NCI-H128 (cell line): ENCODE measurements around the gene SYNPO2.

Experiments
- DNase-seq: peaks from one replicate; lab custom pipeline; 2025; ENCODE audit not compliant: unreplicated experiment; lab: John Stamatoyannopoulos, UW

Gene SYNPO2

GRCh38 chr4:119103263-119103662 is 214.6 kb downstream of the SYNPO2 start:
- DNase-seq, result no peak

GRCh38 chr4:119104644-119105273 is 216.1 kb downstream of the SYNPO2 start:
- DNase-seq, result no peak

- DNase-seq, result no peak
Measured at GRCh38 chr4:119105605-119106004, 217.0 kb downstream of the SYNPO2 start.

DNA sequence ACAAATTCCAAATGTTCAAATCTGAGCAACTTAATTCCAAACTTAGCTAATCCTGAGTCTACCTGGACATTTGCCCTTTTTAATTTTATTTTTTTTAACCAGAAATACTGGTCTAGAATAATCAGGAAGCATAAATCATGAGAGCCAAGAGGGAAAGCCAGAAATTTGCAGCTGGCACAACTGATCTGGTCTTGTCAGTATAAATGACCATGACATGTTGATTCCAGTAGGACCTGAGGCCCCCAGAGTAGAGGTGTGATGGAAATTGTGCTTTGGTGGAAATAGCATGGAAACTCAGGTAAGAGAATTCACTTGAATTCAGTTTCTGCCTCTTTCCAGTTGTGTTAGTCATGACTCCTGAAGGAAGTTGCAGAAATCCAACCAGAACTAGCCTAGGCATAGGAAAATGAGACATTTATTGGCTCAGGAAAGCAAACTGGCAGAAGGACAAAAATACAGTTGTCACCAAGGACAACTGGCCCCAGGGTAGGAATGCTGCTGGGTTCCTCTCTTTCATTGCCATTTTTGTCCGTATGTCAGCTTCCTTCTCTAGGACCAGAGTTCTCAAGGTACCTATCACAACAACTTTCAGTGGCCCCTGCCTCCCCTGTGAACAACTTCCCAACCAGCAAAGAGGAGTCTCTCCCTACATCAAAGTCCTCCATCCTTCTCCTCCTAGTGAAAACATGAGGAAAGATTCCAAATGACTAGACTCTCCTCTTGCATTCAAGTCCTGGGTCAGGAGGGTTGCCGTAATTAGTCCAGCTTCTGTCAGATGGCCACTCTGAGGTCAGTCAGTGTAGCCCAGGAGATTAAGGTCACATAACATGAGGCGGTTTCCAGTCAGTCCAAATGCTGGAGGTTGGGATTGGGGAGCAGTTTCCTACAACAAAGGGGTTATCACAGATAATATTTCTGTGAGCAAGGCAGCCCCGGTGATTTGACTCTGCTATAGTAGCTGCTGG is 217.7 kb downstream of the SYNPO2 start:
- DNase-seq, result no peak

- DNase-seq, result no peak
Measured at GRCh38 chr4:119110121-119110520, 221.5 kb downstream of the SYNPO2 start.
